Putamen (tissue), 1 donor: ENCODE measurements around the gene MYO5A.

Experiments used
- DNase-seq: peaks from one replicate; pipeline ENCODE4 v3.0.0-alpha.2; 2016; ENCODE audit warnings: low spot score

The MYO5A gene

GRCh38 chr15:52362497-52362896, 166.2 kb downstream of the MYO5A start:
- DNase-seq = no peak

GRCh38 chr15:52361975-52362494, 166.6 kb downstream of the MYO5A start:
- no peak for DNase-seq

- no peak for DNase-seq
These were observed 167.2 kb downstream of the MYO5A start for GRCh38 chr15:52361494-52361893.

- no peak for DNase-seq
These were observed 168.2 kb downstream of the MYO5A start for GRCh38 chr15:52360229-52361203.

GRCh38 chr15:52359722-52360121, 169.0 kb downstream of the MYO5A start:
- no peak for DNase-seq

GRCh38 chr15:52357949-52358348, 170.7 kb downstream of the MYO5A start:
- no peak for DNase-seq

GRCh38 chr15:52352086-52352485, 176.6 kb downstream of the MYO5A start:
- DNase-seq = no peak

GRCh38 chr15:52351206-52351908, 177.3 kb downstream of the MYO5A start:
- DNase-seq = no peak

GRCh38 chr15:52350423-52350822, 178.3 kb downstream of the MYO5A start:
- no peak for DNase-seq

- no peak for DNase-seq
These were observed 179.5 kb downstream of the MYO5A start for GRCh38 chr15:52349052-52349700.

- DNase-seq = no peak
These were observed 180.5 kb downstream of the MYO5A start for GRCh38 chr15:52348056-52348745.

- no peak for DNase-seq
These were observed 184.1 kb downstream of the MYO5A start for GRCh38 chr15:52344592-52344991.

- DNase-seq = no peak
These were observed 184.8 kb downstream of the MYO5A start for GRCh38 chr15:52343831-52344230.

GRCh38 chr15:52340093-52340492, 188.6 kb downstream of the MYO5A start:
- no peak for DNase-seq

- peak; percentile 67 for DNase-seq
These were observed 189.8 kb downstream of the MYO5A start for GRCh38 chr15:52338891-52339290.

GRCh38 chr15:52338058-52338457, 190.6 kb downstream of the MYO5A start:
- DNase-seq = peak; percentile 77

- no peak for DNase-seq
These were observed 191.4 kb downstream of the MYO5A start for GRCh38 chr15:52337198-52337853.

GRCh38 chr15:52336529-52336928, 192.2 kb downstream of the MYO5A start:
- no peak for DNase-seq

GRCh38 chr15:52334491-52335160, 194.1 kb downstream of the MYO5A start:
- no peak for DNase-seq

- DNase-seq = peak; percentile 63
These were observed 197.0 kb downstream of the MYO5A start for GRCh38 chr15:52331490-52332240.
